Uterus (tissue), 4 donors: ENCODE results near the gene PAOX. TPM values are rescaled to one million over a fixed set of nuclear protein-coding genes. Genes with fewer than 3 reads are reported as not detected.

Experiments used
- DNase-seq, 2 donors: peaks; one replicate each; pipeline ENCODE4 v3.0.0-alpha.2; 2019 to 2020
- H3K27ac ChIP-seq, 2 donors: fragments of 200-600 bp; sonication (generic); 1 replicate in 1 of 2; 2 replicates in 1 of 2; pipeline ENCODE4 v1.5.1; 2016 to 2018
- H3K27me3 ChIP-seq, 2 donors: fragments of 200-600 bp; sonication (generic); one replicate each; pipeline ENCODE4 v1.5.1; 2018 to 2019; ENCODE audit warnings: control low read depth in 1 of 2
- H3K36me3 ChIP-seq, 2 donors: fragments of 200-600 bp; sonication (generic); one replicate each; pipeline ENCODE4 v1.5.1; 2019; ENCODE audit warnings: control low read depth in 1 of 2
- H3K4me1 ChIP-seq, 2 donors: fragments of 200-600 bp; sonication (generic); one replicate each; pipeline ENCODE4 v1.5.1; 2018 to 2019; ENCODE audit warnings: control low read depth in 1 of 2
- H3K4me3 ChIP-seq, 2 donors: fragments of 200-600 bp; sonication (generic); 1 replicate in 1 of 2; 2 replicates in 1 of 2; pipeline ENCODE4 v1.5.1; 2018 to 2019; ENCODE audit warnings: mild to moderate bottlenecking in 1 of 2
- H3K9me3 ChIP-seq, 2 donors: fragments of 200-600 bp; sonication (generic); one replicate each; pipeline ENCODE4 v1.5.1; 2019; ENCODE audit warnings: control low read depth in 1 of 2
- POLR2A ChIP-seq, 2 donors: fragments of 450-650 bp; IDR thresholded peaks; one replicate each; pipeline ENCODE4 v1.6.1; 2016; ENCODE audit warnings: antibody characterized with exemption in 2 of 2, mild to moderate bottlenecking in 1 of 2, moderate library complexity in 1 of 2
- intact Hi-C: fragments of 100-400 bp; cut with DNase I; formaldehyde crosslinking; loops from one replicate; pipeline ENCODE4 v1.15.1; 2023; ENCODE audit warnings: low total_unique reads
- total RNA-seq, 4 donors: library from RNA; depleted of rRNA in 3 of 4; stranded (reverse); fragments of >200 nt in 3 of 4; gene quantifications; one replicate each; pipeline versions ENCODE4 v1.1.0 to v1.2.4, GENCODE V29; 2014 to 2023
- TF ChIP-seq, protein P1 (sequence below), 4 experiments: fragments of 200-600 bp in 2 of 4; fragments of 450-650 bp in 2 of 4; sonication (generic) in 2 of 4; IDR thresholded peaks; one replicate each; pipeline ENCODE4 v1.5.1; 2016 to 2019; ENCODE audit warnings: antibody characterized with exemption in 4 of 4, mild to moderate bottlenecking in 2 of 4, moderate library complexity in 1 of 4
- donor health status: DM: yes; HTN: yes; CAD: no.

PAOX gene
- total RNA-seq, 4 donors from 2014 or later: 2.0 to 9.3 (median 6.7) TPM

DNA sequence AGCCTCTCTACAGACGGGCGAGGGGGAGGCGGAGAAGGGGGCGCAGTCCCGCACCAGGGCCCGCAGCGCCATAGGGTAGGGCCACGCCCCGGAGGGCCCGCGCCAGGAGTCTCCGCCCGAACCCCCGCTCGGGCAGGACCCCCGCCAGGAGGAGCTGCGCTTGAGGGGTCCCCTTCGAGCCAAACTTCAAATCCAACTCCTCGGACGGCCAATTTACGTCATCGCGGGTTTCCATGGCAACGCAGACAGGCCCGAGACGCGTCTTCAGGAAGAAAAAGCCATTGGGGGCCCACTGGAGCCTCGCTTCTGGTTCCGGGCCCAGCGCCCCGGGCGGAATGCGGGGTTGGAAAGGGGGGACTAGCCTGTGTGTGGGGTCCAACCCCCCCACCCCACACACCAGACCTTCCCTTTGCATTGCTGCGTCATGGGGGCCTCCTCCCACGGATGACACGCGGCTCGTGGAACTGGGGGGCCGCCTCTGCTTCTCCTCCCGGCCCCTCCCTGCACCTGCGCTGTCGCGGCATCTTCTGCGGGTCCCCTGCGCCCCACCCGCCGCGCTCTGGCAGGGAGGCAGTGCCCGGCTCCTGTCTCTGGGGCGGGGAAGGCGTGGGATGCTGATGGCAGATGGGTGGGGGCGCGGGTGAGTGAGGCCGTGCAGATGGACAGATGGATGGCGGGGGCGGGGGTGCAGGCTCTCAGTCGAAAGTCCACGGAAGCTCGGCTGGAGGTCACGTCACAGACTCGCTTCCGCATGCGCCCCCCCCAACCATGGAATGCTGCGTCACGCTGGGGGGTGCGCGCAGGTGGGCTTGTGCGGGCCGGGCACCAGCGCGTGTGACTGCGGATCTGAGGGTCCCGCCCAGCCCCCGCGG, 43.6 kb upstream of the PAOX start:
- Histone ChIP-seq H3K4me3 (peak overlapping the region; percentile 15 to 22), H3K4me1 (peaks cover 0 to 21% of the 10 kb centered on the region in 2 donors), H3K9me3 (no peaks in the 10 kb centered on the region), H3K27me3 (peaks cover 42 to 45% of the 10 kb centered on the region in 2 donors), H3K27ac (no peak overlapping the region), H3K36me3 (no peaks in the 10 kb centered on the region)
- intact Hi-C loops: no loop called here
- TF ChIP-seq, protein P1, sequence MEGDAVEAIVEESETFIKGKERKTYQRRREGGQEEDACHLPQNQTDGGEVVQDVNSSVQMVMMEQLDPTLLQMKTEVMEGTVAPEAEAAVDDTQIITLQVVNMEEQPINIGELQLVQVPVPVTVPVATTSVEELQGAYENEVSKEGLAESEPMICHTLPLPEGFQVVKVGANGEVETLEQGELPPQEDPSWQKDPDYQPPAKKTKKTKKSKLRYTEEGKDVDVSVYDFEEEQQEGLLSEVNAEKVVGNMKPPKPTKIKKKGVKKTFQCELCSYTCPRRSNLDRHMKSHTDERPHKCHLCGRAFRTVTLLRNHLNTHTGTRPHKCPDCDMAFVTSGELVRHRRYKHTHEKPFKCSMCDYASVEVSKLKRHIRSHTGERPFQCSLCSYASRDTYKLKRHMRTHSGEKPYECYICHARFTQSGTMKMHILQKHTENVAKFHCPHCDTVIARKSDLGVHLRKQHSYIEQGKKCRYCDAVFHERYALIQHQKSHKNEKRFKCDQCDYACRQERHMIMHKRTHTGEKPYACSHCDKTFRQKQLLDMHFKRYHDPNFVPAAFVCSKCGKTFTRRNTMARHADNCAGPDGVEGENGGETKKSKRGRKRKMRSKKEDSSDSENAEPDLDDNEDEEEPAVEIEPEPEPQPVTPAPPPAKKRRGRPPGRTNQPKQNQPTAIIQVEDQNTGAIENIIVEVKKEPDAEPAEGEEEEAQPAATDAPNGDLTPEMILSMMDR (IDR thresholded peaks at IDR 0.05): no peak
- TF ChIP-seq POLR2A (IDR thresholded peaks at IDR 0.05): no peak
- DNase-seq: peak in 1 of 2 donors; percentile 59

DNA sequence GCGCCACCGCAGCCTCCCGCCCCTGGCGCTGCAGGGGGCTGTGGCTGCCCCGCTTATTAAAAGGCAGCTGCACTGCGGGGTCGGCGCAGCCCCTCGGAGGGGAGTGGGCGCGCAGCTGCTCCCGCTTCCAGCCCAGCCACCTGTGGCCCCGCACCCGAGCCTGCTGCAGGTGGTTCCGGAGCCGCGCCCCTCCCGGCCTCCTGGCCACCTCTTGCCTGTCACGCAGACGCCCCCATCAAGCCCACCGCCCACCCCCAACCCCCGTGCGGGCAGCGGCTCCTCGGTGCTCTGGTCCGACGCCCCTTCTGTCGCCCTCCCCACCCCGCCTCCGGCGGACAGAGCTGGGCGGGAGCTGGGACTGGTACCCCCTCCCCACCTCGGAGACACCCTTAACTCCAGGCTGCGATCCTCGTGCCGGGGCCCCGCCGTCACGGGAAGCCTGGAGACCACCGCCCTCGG, 42.9 kb upstream of the PAOX start:
- DNase-seq: no peak
- Histone ChIP-seq H3K4me3 (peak overlapping the region in 1 of 2 donors; percentile 15), H3K4me1 (peaks cover 0 to 21% of the 10 kb centered on the region in 2 donors), H3K27ac (no peak overlapping the region), H3K36me3 (no peaks in the 10 kb centered on the region), H3K9me3 (no peaks in the 10 kb centered on the region), H3K27me3 (peaks cover 42 to 45% of the 10 kb centered on the region in 2 donors)
- TF ChIP-seq POLR2A (IDR thresholded peaks at IDR 0.05): no peak
- TF ChIP-seq, protein P1 (IDR thresholded peaks at IDR 0.05): no peak
- intact Hi-C loops: no loop called here

DNA sequence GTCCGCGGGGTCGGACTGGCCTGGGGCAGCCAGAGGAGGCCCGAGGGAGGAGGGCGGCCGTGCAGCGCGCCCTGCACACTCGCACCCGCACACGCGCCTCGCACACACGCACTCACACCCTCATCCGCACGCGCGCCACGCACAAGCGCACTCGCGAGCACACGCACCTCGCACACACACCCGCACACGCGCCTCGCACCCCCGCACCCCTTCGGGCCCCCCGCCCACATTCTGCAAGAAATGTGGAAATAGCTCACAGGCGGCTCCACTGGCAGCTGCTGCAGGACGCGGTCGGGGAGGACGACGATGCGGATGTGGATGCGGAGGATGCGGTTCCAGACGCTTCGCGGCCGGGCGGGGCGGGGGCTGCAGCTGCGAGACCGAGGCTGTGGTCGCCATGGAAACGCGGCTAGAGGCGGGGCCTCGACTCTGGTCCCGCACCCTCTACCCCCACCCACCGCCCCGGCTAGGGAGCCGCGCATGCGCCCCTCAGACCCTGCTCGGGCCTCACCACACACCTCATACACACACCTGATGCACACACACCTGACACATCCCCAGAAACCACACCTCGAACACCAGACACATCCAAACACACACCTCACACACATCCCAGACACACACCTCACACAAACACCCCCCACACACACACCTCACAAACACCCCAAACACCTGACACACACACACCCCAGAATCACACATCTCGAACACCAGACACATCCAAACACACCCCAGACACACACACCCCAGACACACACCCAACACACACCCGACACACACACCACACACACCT, 42.3 kb upstream of the PAOX start, which contains the start of gene CALY:
Gene CALY (minus strand): TSS at position 320 of the 793 bp plus-strand sequence. CDS start 7,907 bp downstream, outside the sequence.
- TF ChIP-seq POLR2A (IDR thresholded peaks at IDR 0.05): no peak
- TF ChIP-seq, protein P1 (IDR thresholded peaks at IDR 0.05): no peak
- H3K27me3 ChIP-seq: peaks cover 42 to 45% of the 10 kb centered on the region in 2 donors
- DNase-seq: no peak
- peak within 1 kb of the TSS; percentile 15 to 22 for H3K4me3 ChIP-seq
- no peaks in the 10 kb centered on the region for H3K9me3 ChIP-seq
- H3K4me1 ChIP-seq: peaks cover 0 to 21% of the 10 kb centered on the region in 2 donors
- intact Hi-C loops: no loop called here
- H3K27ac ChIP-seq: no peak within 1 kb of the TSS
- H3K36me3 ChIP-seq: no peaks in the 10 kb centered on the region

DNA sequence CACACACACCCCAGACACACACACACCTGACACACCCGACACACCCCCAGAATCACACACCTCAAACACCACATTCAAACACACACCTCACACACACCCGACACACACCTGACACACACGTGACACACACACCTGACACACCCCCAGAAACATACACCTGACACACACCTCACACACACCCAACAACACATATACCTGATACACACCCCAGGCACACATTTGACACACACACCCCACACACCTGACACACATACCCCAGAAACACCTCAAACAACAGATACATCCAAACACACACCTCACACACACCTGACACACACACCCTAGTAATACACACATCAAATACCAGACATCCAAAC, 41.7 kb upstream of the PAOX start:
- peaks cover 0 to 21% of the 10 kb centered on the region in 2 donors for H3K4me1 ChIP-seq
- intact Hi-C loops: no loop called here
- H3K4me3 ChIP-seq: no peak overlapping the region
- no peak overlapping the region for H3K27ac ChIP-seq
- TF ChIP-seq, protein P1 (IDR thresholded peaks at IDR 0.05): no peak
- TF ChIP-seq POLR2A (IDR thresholded peaks at IDR 0.05): no peak
- H3K9me3 ChIP-seq: no peaks in the 10 kb centered on the region
- DNase-seq: no peak
- no peaks in the 10 kb centered on the region for H3K36me3 ChIP-seq
- peaks cover 42 to 45% of the 10 kb centered on the region in 2 donors for H3K27me3 ChIP-seq
